Psoas muscle (tissue), 8 donors: ENCODE measurements around the gene CABLES2. TPM values are rescaled to one million over a fixed set of nuclear protein-coding genes. Genes with fewer than 3 reads are reported as not detected.

Experiments
- ATAC-seq, 4 donors: fragments of 200-7000 bp; cut with Tn5 transposase; one replicate each; pipeline ENCODE4 v1.9.1; 2020; ENCODE audit warnings: moderate library complexity in 3 of 4, mild to moderate bottlenecking in 2 of 4
- DNase-seq, 2 donors: peaks; one replicate each; pipeline ENCODE4 v3.0.0-alpha.2; 2020
- H3K27ac ChIP-seq: fragments of 200-600 bp; one replicate; pipeline ENCODE4 v1.8.0; 2022
- H3K27me3 ChIP-seq, 3 donors: fragments of 200-600 bp in 1 of 3; one replicate each; pipeline versions ENCODE4 v1.6.1 to v1.8.0; 2013 to 2022; ENCODE audit warnings: low read length in 2 of 3, mild to moderate bottlenecking in 2 of 3, moderate library complexity in 1 of 3; ENCODE audit not compliant: insufficient read depth in 3 of 3
- H3K36me3 ChIP-seq, 2 donors: fragments of 200-600 bp in 1 of 2; one replicate each; pipeline versions ENCODE4 v1.6.1 to v1.8.0; 2013 to 2022; ENCODE audit warnings: low read depth in 1 of 2, mild to moderate bottlenecking in 1 of 2, moderate library complexity in 1 of 2; ENCODE audit not compliant: insufficient read depth in 1 of 2
- H3K4me1 ChIP-seq: fragments of 200-600 bp; one replicate; pipeline ENCODE4 v1.8.0; 2022
- H3K4me3 ChIP-seq: fragments of 200-600 bp; one replicate; pipeline ENCODE4 v1.8.0; 2022; ENCODE audit warnings: mild to moderate bottlenecking
- H3K9me3 ChIP-seq: fragments of 200-600 bp; one replicate; pipeline ENCODE4 v1.8.0; 2022
- WGBS, 3 donors: extraction: QIAGEN DNeasy Blood & Tissue Kit; methylation state at CpG; one replicate each; pipeline versions ENCODE4 v1.1.6 to v1.1.7; 2013; 5-methylcytosine and 5-hydroxymethylcytosine counted together
- intact Hi-C, 2 donors: fragments of 100-400 bp; cut with DNase I; formaldehyde crosslinking; loops; one replicate each; pipeline versions ENCODE4 v1.11.0 to v1.14.2; 2022
- polyA plus RNA-seq, 3 donors: library from polyadenylated mRNA; stranded (reverse); fragments of 200-250 nt; gene quantifications; one replicate each; pipeline ENCODE4 v1.2.3, GENCODE V29; 2013
- total RNA-seq, 4 donors: library from RNA; stranded (reverse); fragmentation: NEBNext Ultra II Directional in 2 of 4; extraction: Animal tissue kit (Norgen Biotek cat#: 25700) in 2 of 4; gene quantifications; one replicate each; pipeline versions ENCODE4 v1.2.1 to v1.2.4, GENCODE V29; 2021 to 2023
- TF ChIP-seq, protein P1 (sequence below): fragments of 200-600 bp; IDR thresholded peaks from one replicate; pipeline ENCODE4 v1.8.0; 2022; ENCODE audit warnings: antibody characterized with exemption
- donor health status: healthy with polysubstance abuse.
- donor health status: DM: no; HTN: no; CAD: no; lungs with moderate emphysema.
- donor health status: Bipolar disorder and iron deficiency.
- donor health status: healthy.
- donor health status: DM: yes; HTN: yes; CAD: no.
- donor health status: DM: no; HTN: no; CAD: no.
- donor health status: DM: no; HTN: no; CAD: no.
- donor health status: DM: yes; HTN: yes; CAD: no.

Gene CABLES2
- total and polyA plus RNA-seq, 7 donors: 2.4 to 4.3 (median 3.8) TPM

- Histone ChIP-seq H3K9me3 (no peaks in the 10 kb centered on the region), H3K27ac (peak overlapping the region; percentile 82), H3K27me3 (no peaks in the 10 kb centered on the region), H3K4me1 (peaks cover 54% of the 10 kb centered on the region), H3K4me3 (peak overlapping the region; percentile 34), H3K36me3 (peaks cover 0 to 27% of the 10 kb centered on the region in 2 donors)
- TF ChIP-seq, protein P1, sequence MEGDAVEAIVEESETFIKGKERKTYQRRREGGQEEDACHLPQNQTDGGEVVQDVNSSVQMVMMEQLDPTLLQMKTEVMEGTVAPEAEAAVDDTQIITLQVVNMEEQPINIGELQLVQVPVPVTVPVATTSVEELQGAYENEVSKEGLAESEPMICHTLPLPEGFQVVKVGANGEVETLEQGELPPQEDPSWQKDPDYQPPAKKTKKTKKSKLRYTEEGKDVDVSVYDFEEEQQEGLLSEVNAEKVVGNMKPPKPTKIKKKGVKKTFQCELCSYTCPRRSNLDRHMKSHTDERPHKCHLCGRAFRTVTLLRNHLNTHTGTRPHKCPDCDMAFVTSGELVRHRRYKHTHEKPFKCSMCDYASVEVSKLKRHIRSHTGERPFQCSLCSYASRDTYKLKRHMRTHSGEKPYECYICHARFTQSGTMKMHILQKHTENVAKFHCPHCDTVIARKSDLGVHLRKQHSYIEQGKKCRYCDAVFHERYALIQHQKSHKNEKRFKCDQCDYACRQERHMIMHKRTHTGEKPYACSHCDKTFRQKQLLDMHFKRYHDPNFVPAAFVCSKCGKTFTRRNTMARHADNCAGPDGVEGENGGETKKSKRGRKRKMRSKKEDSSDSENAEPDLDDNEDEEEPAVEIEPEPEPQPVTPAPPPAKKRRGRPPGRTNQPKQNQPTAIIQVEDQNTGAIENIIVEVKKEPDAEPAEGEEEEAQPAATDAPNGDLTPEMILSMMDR: no peak
- ATAC-seq (no peak), DNase-seq (peak; percentile 22 to 53)
- 88 to 92% (median 89%) methylated on average over 15 to 16 of the region's 16 CpGs for WGBS, 3 donors
- intact Hi-C loops: loop anchor here in 1 of 2 donors (5.0 kb wide), 1 partner anchor 51 kb away; the partner anchor contains the start of gene ADRM1
These were observed 53.6 kb downstream of the CABLES2 start for GRCh38 chr20:62353289-62354030.

GRCh38 chr20:62352402-62353288 lies 54.4 kb downstream of the CABLES2 start:
- peak; percentile 82 to 87 (median 86) for ATAC-seq
- 35 to 55% (median 38%) methylated on average over 37 to 43 of the region's 43 CpGs for WGBS, 3 donors
- TF ChIP-seq, protein P1: peak; percentile 38
- Histone ChIP-seq H3K27ac (peak overlapping the region; percentile 82), H3K9me3 (no peaks in the 10 kb centered on the region), H3K4me3 (peak overlapping the region; percentile 34), H3K4me1 (peaks cover 51% of the 10 kb centered on the region), H3K36me3 (peaks cover 0 to 30% of the 10 kb centered on the region in 2 donors), H3K27me3 (no peaks in the 10 kb centered on the region)
- intact Hi-C loops: loop anchor here in 1 of 2 donors (5.0 kb wide), 1 partner anchor 50 kb away; the partner anchor contains the start of gene ADRM1
- DNase-seq: peak; percentile 91 to 96

DNA sequence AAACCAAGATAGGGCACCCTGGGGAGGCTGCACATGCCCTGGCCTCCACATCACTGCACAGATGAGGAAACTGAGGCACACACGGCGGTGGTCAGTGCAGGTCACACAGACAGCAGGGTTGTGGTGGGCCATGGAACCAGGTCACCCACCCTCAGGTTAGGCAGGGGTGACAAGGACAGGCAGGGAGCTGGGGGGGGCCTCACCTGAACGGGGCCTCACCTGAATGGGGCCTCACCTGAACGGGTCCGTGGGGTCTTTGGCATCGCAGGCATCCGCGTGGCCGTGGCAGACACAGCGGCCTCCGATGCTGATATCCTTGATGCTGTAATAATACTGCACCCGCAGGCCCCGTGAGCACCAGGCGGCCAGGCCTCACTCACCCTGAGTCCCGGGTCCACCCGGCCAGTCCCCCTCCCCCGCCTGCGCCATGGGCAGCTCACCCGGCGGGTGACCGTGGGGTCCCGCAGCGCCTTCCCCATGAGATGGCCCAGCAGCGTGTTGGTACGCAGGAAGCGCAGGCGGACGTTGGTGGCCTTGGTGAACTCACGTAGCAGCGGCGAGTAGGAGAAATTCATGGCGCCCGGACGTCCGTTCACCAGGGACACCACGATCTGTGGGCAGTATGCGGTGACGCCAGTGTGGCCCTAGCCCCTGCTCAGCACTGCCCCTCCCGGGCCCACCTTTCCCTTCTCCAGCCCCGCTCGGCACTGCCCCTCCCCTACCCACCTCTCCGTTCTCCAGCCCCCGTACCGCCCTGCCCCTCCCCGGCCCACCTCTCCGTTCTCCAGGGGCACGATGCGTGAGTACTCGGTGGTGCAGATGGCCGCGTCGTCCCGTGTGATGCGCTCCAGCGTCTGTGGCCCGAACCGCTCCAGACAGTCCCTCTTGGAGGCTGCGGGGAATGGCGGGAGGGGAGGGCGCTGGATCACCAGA lies 55.4 kb downstream of the CABLES2 start:
- Histone ChIP-seq H3K27me3 (no peaks in the 10 kb centered on the region), H3K36me3 (peaks cover 0 to 30% of the 10 kb centered on the region in 2 donors), H3K9me3 (no peaks in the 10 kb centered on the region), H3K4me3 (no peak overlapping the region), H3K27ac (peak overlapping the region; percentile 82), H3K4me1 (peaks cover 49% of the 10 kb centered on the region)
- no peak for ATAC-seq
- peak in 1 of 2 donors; percentile 17 for DNase-seq
- TF ChIP-seq, protein P1: no peak
- intact Hi-C loops: loop anchor here in 1 of 2 donors (5.0 kb wide), 1 partner anchor 49 kb away; the partner anchor contains the start of gene ADRM1
- WGBS, 3 donors: 88 to 90% (median 89%) methylated on average over 59 to 60 of the region's 60 CpGs
